ENCODE results near the gene IL18BP. TPM values are rescaled to one million over a fixed set of nuclear protein-coding genes. Genes with fewer than 3 reads are reported as not detected.

Gene IL18BP
- total and polyA plus RNA-seq, 9 of the 15 experiments (the other 6 are each of a cell fraction or from before 2014, with no cell fraction given): 0.34 to 9.4 (median 3.2) TPM

DNA sequence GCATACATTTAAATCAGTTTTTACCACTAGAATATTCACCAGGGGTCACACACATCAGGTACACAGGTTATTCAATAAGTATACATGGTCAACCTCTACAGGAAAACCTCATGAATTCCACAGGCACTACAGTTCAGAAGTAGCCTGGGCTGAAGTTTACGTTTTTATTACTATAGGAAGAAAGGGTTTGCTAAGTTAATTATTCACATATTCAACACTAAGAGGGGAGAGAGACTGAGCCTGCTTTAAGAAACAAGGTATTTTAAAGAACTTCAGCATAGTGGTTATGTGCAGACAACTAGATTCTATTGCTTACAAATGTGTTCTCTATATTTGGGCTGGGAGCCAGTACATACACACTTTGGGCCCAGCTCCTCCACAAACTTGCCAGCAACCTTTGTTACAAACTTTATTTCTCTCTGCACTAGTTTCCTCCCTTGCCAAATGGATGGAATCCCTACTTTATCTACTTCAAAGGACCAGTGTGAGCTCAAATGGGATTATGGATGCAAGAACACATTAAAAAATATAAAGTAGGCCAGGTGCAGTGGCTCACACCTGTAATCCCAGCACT is 31.9 kb downstream of the IL18BP start:
- DNase-seq (ENCODE audit: extremely low read depth in 1 of 4, low spot score in 3 of 4): no peak
- in situ Hi-C loops (cut with MboI) (no loop called here), intact Hi-C loops (cut with micrococcal nuclease) (no loop called here)
- no TSS peak for BruUV-seq (replicated peaks)
- H3K4me3 ChIP-seq: no peak overlapping the region
- H3K9me1 ChIP-seq (ENCODE audit: control insufficient read depth, insufficient read depth, low read length): no peaks in the 10 kb centered on the region
- no peak overlapping the region for H3K9ac ChIP-seq (ENCODE audit: insufficient read depth in 1 of 2, low read depth in 2 of 2, low read length in 2 of 2)
- H3K36me3 ChIP-seq (ENCODE audit: control insufficient read depth, insufficient read depth, low read length): peaks cover 49% of the 10 kb centered on the region
- no peaks in the 10 kb centered on the region for H3K27me3 ChIP-seq (ENCODE audit: control insufficient read depth in 2 of 2, insufficient read depth in 2 of 2, low read length in 2 of 2)
- no peak overlapping the region for H3K4me2 ChIP-seq (ENCODE audit: insufficient read depth, low read length)
- H3K4me1 ChIP-seq (replicated peaks in 1 of 2; ENCODE audit: control insufficient read depth in 2 of 2, insufficient read depth in 2 of 2, low read length in 2 of 2): no peaks in the 10 kb centered on the region
- no peak for ATAC-seq
- H3K79me2 ChIP-seq (ENCODE audit: control insufficient read depth, insufficient read depth, low read length): peaks cover under 1% of the 10 kb centered on the region; the same call in 1 of the 3 replicates
- FAIRE-seq: no peak
- H2AFZ ChIP-seq (ENCODE audit: low read depth, low read length): no peak overlapping the region
- no peak overlapping the region for H3K27ac ChIP-seq (ENCODE audit: extremely low read depth, low read depth, low read length)
- H4K20me1 ChIP-seq (replicated peaks; ENCODE audit: control insufficient read depth, insufficient read depth, low read length): peaks cover 2% of the 10 kb centered on the region; the same call in 1 of the 2 replicates
- CTCF ChIA-PET (ENCODE audit: low intra/inter-chr PET ratio): no interaction called here
- WGBS (ENCODE audit: insufficient coverage, low coverage, missing lambda C conversion rate): 80% methylated on average over 1 of the region's 1 CpG
- TF ChIP-seq, protein P1, sequence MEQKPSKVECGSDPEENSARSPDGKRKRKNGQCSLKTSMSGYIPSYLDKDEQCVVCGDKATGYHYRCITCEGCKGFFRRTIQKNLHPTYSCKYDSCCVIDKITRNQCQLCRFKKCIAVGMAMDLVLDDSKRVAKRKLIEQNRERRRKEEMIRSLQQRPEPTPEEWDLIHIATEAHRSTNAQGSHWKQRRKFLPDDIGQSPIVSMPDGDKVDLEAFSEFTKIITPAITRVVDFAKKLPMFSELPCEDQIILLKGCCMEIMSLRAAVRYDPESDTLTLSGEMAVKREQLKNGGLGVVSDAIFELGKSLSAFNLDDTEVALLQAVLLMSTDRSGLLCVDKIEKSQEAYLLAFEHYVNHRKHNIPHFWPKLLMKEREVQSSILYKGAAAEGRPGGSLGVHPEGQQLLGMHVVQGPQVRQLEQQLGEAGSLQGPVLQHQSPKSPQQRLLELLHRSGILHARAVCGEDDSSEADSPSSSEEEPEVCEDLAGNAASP (IDR thresholded peaks at IDR 0.05): no peak
- H3K9me3 ChIP-seq (replicated peaks; ENCODE audit: control insufficient read depth, insufficient read depth, low read depth, low read length): no peaks in the 10 kb centered on the region
- POLR2A ChIA-PET: interaction anchor here (0.6 to 1.1 kb wide), 5 partner anchors 25 to 198 kb away, joined by 3 to 4 read pairs (median 3); no protein-coding TSS in a partner anchor

DNA sequence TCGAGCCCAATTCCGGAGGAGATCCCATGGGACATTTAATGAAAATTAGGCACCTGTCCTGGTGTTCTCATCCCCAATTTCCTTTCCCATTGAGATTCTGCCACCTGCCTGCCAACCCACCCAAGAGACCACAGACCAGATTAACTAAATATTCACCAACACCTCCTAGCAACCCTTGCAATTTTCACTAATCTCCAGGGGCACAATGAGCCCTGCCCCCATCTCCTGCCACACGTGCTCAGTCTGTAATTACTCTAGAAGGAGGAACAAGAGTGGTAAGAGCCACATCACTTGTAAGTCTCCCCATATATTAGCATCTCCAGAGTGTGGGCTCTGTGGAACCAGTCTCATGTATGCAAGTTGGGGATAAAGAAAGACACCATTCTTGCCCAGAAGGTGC is 38.0 kb downstream of the IL18BP start:
- Histone ChIP-seq H3K4me2 (ENCODE audit: insufficient read depth, low read length) (no peak overlapping the region), H3K79me2 (ENCODE audit: control insufficient read depth, insufficient read depth, low read length) (peaks cover 58% of the 10 kb centered on the region), H3K27me3 (ENCODE audit: control insufficient read depth in 2 of 2, insufficient read depth in 2 of 2, low read length in 2 of 2) (no peaks in the 10 kb centered on the region), H3K9me3 (replicated peaks; ENCODE audit: control insufficient read depth, insufficient read depth, low read depth, low read length) (no peaks in the 10 kb centered on the region), H3K4me3 (no peak overlapping the region), H3K36me3 (ENCODE audit: control insufficient read depth, insufficient read depth, low read length) (peaks cover 29% of the 10 kb centered on the region), H2AFZ (ENCODE audit: low read depth, low read length) (no peak overlapping the region), H3K27ac (ENCODE audit: extremely low read depth, low read depth, low read length) (no peak overlapping the region), H3K4me1 (replicated peaks in 1 of 2; ENCODE audit: control insufficient read depth in 2 of 2, insufficient read depth in 2 of 2, low read length in 2 of 2) (peaks cover 23 to 27% of the 10 kb centered on the region in 2 experiments), H3K9me1 (ENCODE audit: control insufficient read depth, insufficient read depth, low read length) (peaks cover 3% of the 10 kb centered on the region), H3K9ac (ENCODE audit: insufficient read depth in 1 of 2, low read depth in 2 of 2, low read length in 2 of 2) (no peak overlapping the region), H4K20me1 (replicated peaks; ENCODE audit: control insufficient read depth, insufficient read depth, low read length) (0 out of 2 replicates have a peak, but pooled peaks cover 10% of the 10 kb centered on the region)
- BruUV-seq (replicated peaks): no TSS peak
- FAIRE-seq (no peak), ATAC-seq (no peak), DNase-seq (ENCODE audit: extremely low read depth in 1 of 4, low spot score in 3 of 4) (no peak)
- intact Hi-C loops (cut with micrococcal nuclease): no loop called here
- POLR2A ChIA-PET: interaction anchor here (1.3 kb wide), 1 partner anchor 11 kb away, joined by 4 read pairs; no protein-coding TSS in a partner anchor
- CTCF ChIA-PET (ENCODE audit: low intra/inter-chr PET ratio): no interaction called here
- in situ Hi-C loops (cut with MboI): no loop called here
- 89% methylated on average over 3 of the region's 3 CpGs for WGBS (ENCODE audit: insufficient coverage, low coverage, missing lambda C conversion rate)
- TF ChIP-seq, protein P2, sequence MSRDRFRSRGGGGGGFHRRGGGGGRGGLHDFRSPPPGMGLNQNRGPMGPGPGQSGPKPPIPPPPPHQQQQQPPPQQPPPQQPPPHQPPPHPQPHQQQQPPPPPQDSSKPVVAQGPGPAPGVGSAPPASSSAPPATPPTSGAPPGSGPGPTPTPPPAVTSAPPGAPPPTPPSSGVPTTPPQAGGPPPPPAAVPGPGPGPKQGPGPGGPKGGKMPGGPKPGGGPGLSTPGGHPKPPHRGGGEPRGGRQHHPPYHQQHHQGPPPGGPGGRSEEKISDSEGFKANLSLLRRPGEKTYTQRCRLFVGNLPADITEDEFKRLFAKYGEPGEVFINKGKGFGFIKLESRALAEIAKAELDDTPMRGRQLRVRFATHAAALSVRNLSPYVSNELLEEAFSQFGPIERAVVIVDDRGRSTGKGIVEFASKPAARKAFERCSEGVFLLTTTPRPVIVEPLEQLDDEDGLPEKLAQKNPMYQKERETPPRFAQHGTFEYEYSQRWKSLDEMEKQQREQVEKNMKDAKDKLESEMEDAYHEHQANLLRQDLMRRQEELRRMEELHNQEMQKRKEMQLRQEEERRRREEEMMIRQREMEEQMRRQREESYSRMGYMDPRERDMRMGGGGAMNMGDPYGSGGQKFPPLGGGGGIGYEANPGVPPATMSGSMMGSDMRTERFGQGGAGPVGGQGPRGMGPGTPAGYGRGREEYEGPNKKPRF (IDR thresholded peaks at IDR 0.05; ENCODE audit: low read depth, low read length): no peak
- TF ChIP-seq, protein P3, sequence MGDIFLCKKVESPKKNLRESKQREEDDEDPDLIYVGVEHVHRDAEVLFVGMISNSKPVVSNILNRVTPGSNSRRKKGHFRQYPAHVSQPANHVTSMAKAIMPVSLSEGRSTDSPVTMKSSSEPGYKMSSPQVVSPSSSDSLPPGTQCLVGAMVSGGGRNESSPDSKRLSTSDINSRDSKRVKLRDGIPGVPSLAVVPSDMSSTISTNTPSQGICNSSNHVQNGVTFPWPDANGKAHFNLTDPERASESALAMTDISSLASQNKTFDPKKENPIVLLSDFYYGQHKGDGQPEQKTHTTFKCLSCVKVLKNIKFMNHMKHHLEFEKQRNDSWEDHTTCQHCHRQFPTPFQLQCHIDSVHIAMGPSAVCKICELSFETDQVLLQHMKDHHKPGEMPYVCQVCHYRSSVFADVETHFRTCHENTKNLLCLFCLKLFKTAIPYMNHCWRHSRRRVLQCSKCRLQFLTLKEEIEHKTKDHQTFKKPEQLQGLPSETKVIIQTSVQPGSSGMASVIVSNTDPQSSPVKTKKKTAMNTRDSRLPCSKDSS (IDR thresholded peaks at IDR 0.05; ENCODE audit: low read depth, partially characterized antibody): no peak
- TF ChIP-seq, protein P4, sequence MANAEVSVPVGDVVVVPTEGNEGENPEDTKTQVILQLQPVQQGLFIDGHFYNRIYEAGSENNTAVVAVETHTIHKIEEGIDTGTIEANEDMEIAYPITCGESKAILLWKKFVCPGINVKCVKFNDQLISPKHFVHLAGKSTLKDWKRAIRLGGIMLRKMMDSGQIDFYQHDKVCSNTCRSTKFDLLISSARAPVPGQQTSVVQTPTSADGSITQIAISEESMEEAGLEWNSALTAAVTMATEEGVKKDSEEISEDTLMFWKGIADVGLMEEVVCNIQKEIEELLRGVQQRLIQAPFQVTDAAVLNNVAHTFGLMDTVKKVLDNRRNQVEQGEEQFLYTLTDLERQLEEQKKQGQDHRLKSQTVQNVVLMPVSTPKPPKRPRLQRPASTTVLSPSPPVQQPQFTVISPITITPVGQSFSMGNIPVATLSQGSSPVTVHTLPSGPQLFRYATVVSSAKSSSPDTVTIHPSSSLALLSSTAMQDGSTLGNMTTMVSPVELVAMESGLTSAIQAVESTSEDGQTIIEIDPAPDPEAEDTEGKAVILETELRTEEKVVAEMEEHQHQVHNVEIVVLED (CRISPR knock-in tag; IDR thresholded peaks at IDR 0.05): no peak
- no peak for TF ChIP-seq CREB1 (IDR thresholded peaks at IDR 0.05)
- no peak for TF ChIP-seq CREB1 (CRISPR knock-in tag; IDR thresholded peaks at IDR 0.05)
- TF ChIP-seq NFXL1 (CRISPR knock-in tag; IDR thresholded peaks at IDR 0.05): no peak
- no peak for TF ChIP-seq SAFB (IDR thresholded peaks at IDR 0.05; ENCODE audit: borderline replicate concordance, low read depth, low read length)
